T-helper 2 cell treated with Interferon-gamma antibody and Interleukin-4, amounts not matched to agents 100 ng/mL and 5 ng/mL, for 36 hours (primary cell): Measurements from ENCODE around the gene KCNK7. TPM values are rescaled to one million over a fixed set of nuclear protein-coding genes. Genes with fewer than 3 reads are reported as not detected.

Source experiments
- intact Hi-C: fragments of 100-400 bp; cut with micrococcal nuclease; formaldehyde crosslinking; loops from one replicate; pipeline ENCODE4 v1.15.1; 2023
- total RNA-seq: library from RNA; stranded (reverse); gene quantifications from 2 replicates; pipeline ENCODE4 v1.2.3, GENCODE V29; 2022

KCNK7 gene
- total RNA-seq, 1 donor from 2014 or later, result 1.7 TPM

- intact Hi-C loops, result loop anchor here (10.0 kb wide), 1 partner anchor 347 kb away; the partner anchor contains the start of gene POLA2
Measured at GRCh38 chr11:65611758-65612603, 16.4 kb upstream of the KCNK7 start.

- intact Hi-C loops, result loop anchor here (10.0 kb wide), 1 partner anchor 346 kb away; the partner anchor contains the start of gene POLA2
Measured at GRCh38 chr11:65611028-65611757, 15.6 kb upstream of the KCNK7 start.

GRCh38 chr11:65610404-65610803 lies 14.8 kb upstream of the KCNK7 start:
- intact Hi-C loops, result loop anchor here (10.0 kb wide), 1 partner anchor 346 kb away; the partner anchor contains the start of gene POLA2

GRCh38 chr11:65609665-65610064 lies 14.1 kb upstream of the KCNK7 start:
- intact Hi-C loops, result loop anchor here (10.0 kb wide), 1 partner anchor 345 kb away; the partner anchor contains the start of gene POLA2

- intact Hi-C loops, result no loop called here
Measured at GRCh38 chr11:65609229-65609628, 13.6 kb upstream of the KCNK7 start.

- intact Hi-C loops, result no loop called here
Measured at GRCh38 chr11:65607614-65608426, 12.2 kb upstream of the KCNK7 start.

- intact Hi-C loops, result no loop called here
Measured at GRCh38 chr11:65606876-65607613, 11.4 kb upstream of the KCNK7 start.

- intact Hi-C loops, result no loop called here
Measured at GRCh38 chr11:65604258-65604657, 8.7 kb upstream of the KCNK7 start.

GRCh38 chr11:65599955-65600246 lies 4.3 kb upstream of the KCNK7 start:
- intact Hi-C loops, result no loop called here

GRCh38 chr11:65599216-65599954 lies 3.8 kb upstream of the KCNK7 start:
- intact Hi-C loops, result no loop called here

GRCh38 chr11:65598258-65598699 lies 2.7 kb upstream of the KCNK7 start:
- intact Hi-C loops, result no loop called here

- intact Hi-C loops, result no loop called here
Measured at GRCh38 chr11:65596520-65596919, 920 bp upstream of the KCNK7 start.

GRCh38 chr11:65595131-65595530 lies 469 bp downstream of the KCNK7 start:
- intact Hi-C loops, result no loop called here

- intact Hi-C loops, result no loop called here
Measured at GRCh38 chr11:65593518-65594414, 1.8 kb downstream of the KCNK7 start.

GRCh38 chr11:65592858-65593517 lies 2.6 kb downstream of the KCNK7 start:
- intact Hi-C loops, result no loop called here

GRCh38 chr11:65591939-65592857 lies 3.4 kb downstream of the KCNK7 start:
- intact Hi-C loops, result no loop called here

- intact Hi-C loops, result no loop called here
Measured at GRCh38 chr11:65590240-65590738, 5.3 kb downstream of the KCNK7 start.
